Measurements from ENCODE around the gene CARD14. TPM values are rescaled to one million over a fixed set of nuclear protein-coding genes. Genes with fewer than 3 reads are reported as not detected.

The CARD14 gene
- 0.46 TPM for total RNA-seq

GRCh38 chr17:80169784-80170500 lies at the start of gene CARD14:
CARD14 (plus strand) TSS chr17:80170030; CDS start chr17:80181439, 11,409 bp downstream.

GRCh38 chr17:80147035-80147822 lies 22.6 kb upstream of the CARD14 start, which contains the start of gene EIF4A3:
EIF4A3 (minus strand) TSS chr17:80147128; CDS start chr17:80146961, 167 bp downstream.

DNA sequence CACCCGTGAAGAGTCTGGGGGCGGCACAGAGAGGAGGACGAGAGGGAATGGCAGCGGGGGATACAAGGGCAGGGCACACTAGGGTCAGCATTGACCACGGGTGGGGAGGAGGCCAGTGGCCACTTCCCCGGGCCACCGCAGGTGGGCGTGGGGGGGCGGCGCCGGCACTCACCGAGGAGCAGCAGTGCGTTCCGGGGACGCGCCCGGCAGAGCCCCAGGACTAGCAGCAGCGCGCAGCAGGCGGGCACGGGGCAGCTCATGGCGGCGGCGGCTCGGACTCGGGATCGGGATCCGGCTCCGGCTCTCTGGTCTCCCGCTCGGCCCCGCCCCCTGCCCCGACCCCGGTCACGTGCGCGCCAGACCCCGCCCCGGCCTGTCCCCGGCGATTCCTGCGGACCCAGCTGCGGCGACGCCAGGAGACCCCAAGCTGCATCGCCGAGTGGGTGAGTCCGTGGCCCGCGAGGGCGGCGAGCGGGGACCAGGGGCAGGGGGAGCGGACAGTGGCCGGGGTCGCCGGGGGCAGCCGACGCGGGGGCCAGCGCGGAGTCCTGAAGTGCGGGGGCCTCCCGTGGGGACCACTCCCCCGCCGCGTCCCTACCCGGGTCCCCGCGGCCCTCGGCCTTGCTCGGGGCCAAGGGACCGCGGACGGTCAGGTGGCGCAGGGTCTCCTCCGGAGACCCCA lies 50.4 kb downstream of the CARD14 start, which contains the start of the genes SGSH and SLC26A11:
TSS of gene SGSH (minus strand) at position 280 of the 682 bp plus-strand sequence. CDS start at position 260, 20 bp downstream.
TSS of gene SLC26A11 (plus strand) at position 374 of the 682 bp plus-strand sequence. CDS start 1,134 bp downstream, outside the sequence.

Small RNAs within 50 kb of the gene (small RNA-seq; reads per million reads assigned to genes)
- not detected for gene AC087741.2

Other genes starting within 250 kb of the CARD14 start
- 35.5 TPM for gene TBC1D16, start 134.2 kb upstream of the CARD14 start, total RNA-seq
- 14.3 TPM for gene CCDC40, start 133.4 kb upstream of the CARD14 start, total RNA-seq
- 17.1 TPM for gene GAA, start 68.4 kb upstream of the CARD14 start, total RNA-seq
- 53.1 TPM for gene EIF4A3, start 22.9 kb upstream of the CARD14 start, total RNA-seq
- 9.5 TPM for gene SGSH, start 50.3 kb downstream of the CARD14 start, total RNA-seq
- gene SLC26A11, start 50.4 kb downstream of the CARD14 start, total RNA-seq = 30.7 TPM
- gene RNF213, start 90.8 kb downstream of the CARD14 start, total RNA-seq = 22.6 TPM
- gene ENDOV, start 245.1 kb downstream of the CARD14 start, total RNA-seq = 24.0 TPM

Measured in diencephalon (tissue), 1 donor.